ENCODE data around the gene IPO11. TPM values are rescaled to one million over a fixed set of nuclear protein-coding genes. Genes with fewer than 3 reads are reported as not detected.

The IPO11 gene
- total RNA-seq, 1 donor from 2014 or later, result 30.3 TPM

DNA sequence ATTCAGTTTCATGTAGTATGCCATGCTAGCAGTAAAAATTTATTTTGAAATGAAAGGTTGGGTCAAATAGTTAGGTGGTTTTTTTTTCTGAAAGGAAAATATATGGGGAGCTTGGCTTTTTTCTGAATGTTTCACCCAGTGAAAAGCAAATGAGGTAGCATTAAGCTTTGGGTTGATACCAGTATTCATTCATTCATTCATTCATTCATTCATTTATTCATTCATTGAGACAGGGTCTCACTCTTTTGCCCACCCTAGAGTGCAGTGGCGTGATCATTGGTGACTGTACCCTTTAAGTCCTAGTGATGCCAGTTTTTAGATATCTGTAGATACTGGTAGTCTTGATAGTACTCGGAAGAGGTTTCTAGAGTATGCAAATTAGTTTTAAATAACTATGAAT lies 123.7 kb downstream of the IPO11 start:
- Histone ChIP-seq H3K4me1 (ENCODE audit: control insufficient read depth in 3 of 3, insufficient read depth in 3 of 3, low read length in 3 of 3) (no peaks in the 10 kb centered on the region), H3K36me3 (ENCODE audit: control insufficient read depth in 3 of 3, insufficient read depth in 3 of 3, low read length in 3 of 3) (peaks cover 3 to 7% (median 7%) of the 10 kb centered on the region in 3 donors), H3K9me3 (ENCODE audit: control insufficient read depth in 3 of 3, low read length in 3 of 3) (no peaks in the 10 kb centered on the region), H3K27me3 (ENCODE audit: control insufficient read depth in 3 of 3, insufficient read depth in 3 of 3, low read length in 3 of 3) (no peaks in the 10 kb centered on the region), H3K4me3 (ENCODE audit: low read length in 3 of 3) (no peak overlapping the region), H3K27ac (ENCODE audit: low read depth, low read length) (no peak overlapping the region), H3K9ac (ENCODE audit: low read depth in 1 of 3, low read length in 3 of 3) (no peak overlapping the region)

DNA sequence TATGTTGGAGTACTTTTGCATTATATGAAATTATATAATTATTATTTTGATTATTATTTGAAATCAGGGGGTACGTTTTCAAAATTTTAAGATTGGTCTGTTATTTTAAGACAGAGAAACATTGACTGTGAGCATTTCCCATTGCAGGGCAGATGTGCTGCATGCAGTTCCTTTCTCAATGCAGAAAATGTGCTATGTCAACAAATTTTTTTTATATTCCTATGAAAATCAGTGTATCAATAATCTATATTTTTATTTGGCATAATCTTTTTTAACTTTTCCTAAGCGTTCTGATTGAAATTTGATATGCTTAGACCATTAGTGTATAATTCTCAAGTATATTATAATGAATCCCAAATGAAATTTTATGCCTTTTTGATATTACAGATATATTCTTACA lies 124.2 kb downstream of the IPO11 start:
- H3K36me3 ChIP-seq (ENCODE audit: control insufficient read depth in 3 of 3, insufficient read depth in 3 of 3, low read length in 3 of 3), result peaks cover 3 to 6% (median 3%) of the 10 kb centered on the region in 3 donors

DNA sequence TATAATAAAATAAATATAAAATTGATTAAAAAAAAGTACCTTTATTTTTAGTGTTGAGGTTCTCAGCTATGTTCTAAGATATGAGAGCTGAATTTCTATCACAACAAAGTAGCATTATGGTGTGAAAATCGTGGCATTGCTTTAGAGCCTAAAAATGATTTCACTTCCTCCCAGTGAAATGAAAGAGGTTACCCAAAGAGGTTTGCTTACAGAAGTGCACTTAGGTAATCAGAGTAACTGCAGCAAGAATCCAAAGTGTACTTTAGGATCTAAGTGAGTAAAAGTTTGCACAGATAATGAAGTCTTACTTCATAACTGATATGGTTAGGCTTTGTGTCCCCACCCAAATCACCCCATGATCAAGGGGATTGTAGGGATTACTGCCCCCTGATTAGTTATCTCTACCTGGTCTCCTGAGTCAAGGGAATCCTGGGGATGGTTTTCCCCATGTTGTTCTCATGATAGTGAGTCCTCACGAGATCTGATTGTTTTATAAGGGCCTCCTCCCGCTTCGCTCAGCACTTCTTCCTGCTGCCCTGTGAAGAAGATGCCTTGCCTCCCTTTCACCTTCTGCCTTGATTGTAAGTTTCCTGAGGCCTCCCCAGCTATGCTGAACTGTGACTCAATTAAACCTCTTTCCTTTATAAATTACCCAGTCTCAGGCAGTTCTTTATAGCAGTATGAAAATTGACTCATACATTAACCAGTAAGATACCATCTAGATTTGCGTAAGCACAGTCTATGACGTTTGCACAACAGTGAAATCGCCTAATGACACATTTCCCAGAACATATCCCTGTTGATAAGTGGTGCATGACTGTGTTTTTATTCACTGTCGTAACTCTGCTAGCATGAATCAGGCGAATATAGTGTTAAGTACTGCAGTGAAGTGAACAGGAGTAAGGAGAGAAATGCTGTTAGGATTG lies 125.7 kb downstream of the IPO11 start:
- Histone ChIP-seq H3K27ac (ENCODE audit: low read depth, low read length) (no peak overlapping the region), H3K9ac (ENCODE audit: low read depth in 1 of 3, low read length in 3 of 3) (no peak overlapping the region), H3K36me3 (ENCODE audit: control insufficient read depth in 3 of 3, insufficient read depth in 3 of 3, low read length in 3 of 3) (peaks cover 0 to 3% (median 3%) of the 10 kb centered on the region in 3 donors), H3K4me1 (ENCODE audit: control insufficient read depth in 3 of 3, insufficient read depth in 3 of 3, low read length in 3 of 3) (no peaks in the 10 kb centered on the region), H3K9me3 (ENCODE audit: control insufficient read depth in 3 of 3, low read length in 3 of 3) (no peaks in the 10 kb centered on the region), H3K4me3 (ENCODE audit: low read length in 3 of 3) (no peak overlapping the region), H3K27me3 (ENCODE audit: control insufficient read depth in 3 of 3, insufficient read depth in 3 of 3, low read length in 3 of 3) (no peaks in the 10 kb centered on the region)

More for the DNA sequence above, 124.2 kb downstream of the IPO11 start:
- Histone ChIP-seq H3K27me3 (ENCODE audit: control insufficient read depth in 3 of 3, insufficient read depth in 3 of 3, low read length in 3 of 3) (no peaks in the 10 kb centered on the region), H3K4me3 (ENCODE audit: low read length in 3 of 3) (no peak overlapping the region), H3K4me1 (ENCODE audit: control insufficient read depth in 3 of 3, insufficient read depth in 3 of 3, low read length in 3 of 3) (no peaks in the 10 kb centered on the region), H3K27ac (ENCODE audit: low read depth, low read length) (no peak overlapping the region), H3K9ac (ENCODE audit: low read depth in 1 of 3, low read length in 3 of 3) (no peak overlapping the region), H3K9me3 (ENCODE audit: control insufficient read depth in 3 of 3, low read length in 3 of 3) (no peaks in the 10 kb centered on the region)

DNA sequence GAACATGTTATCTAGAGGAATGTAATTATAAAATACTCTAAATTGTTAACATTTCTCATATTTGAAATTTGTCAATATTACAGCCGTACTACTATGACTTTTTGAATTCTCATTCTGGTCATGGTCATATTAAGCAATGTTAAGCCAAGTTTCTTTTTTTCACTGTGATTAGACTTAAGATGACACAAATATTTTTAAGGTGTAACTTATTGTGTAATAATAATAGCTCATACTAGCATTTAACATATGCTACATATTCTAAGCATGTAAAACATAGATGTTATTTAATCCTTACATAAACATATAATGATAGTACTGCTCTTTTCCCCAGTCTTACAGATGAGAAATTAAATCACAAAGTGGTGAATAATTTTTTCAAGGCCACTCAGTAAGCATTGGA lies 130.2 kb downstream of the IPO11 start:
- H3K9me3 ChIP-seq (ENCODE audit: control insufficient read depth in 3 of 3, low read length in 3 of 3), result no peaks in the 10 kb centered on the region
- no peak overlapping the region for H3K27ac ChIP-seq (ENCODE audit: low read depth, low read length)
- no peak overlapping the region for H3K4me3 ChIP-seq (ENCODE audit: low read length in 3 of 3)
- no peak overlapping the region for H3K9ac ChIP-seq (ENCODE audit: low read depth in 1 of 3, low read length in 3 of 3)
- H3K36me3 ChIP-seq (ENCODE audit: control insufficient read depth in 3 of 3, insufficient read depth in 3 of 3, low read length in 3 of 3), result peaks cover 0 to 3% (median 3%) of the 10 kb centered on the region in 3 donors
- no peaks in the 10 kb centered on the region for H3K4me1 ChIP-seq (ENCODE audit: control insufficient read depth in 3 of 3, insufficient read depth in 3 of 3, low read length in 3 of 3)
- H3K27me3 ChIP-seq (ENCODE audit: control insufficient read depth in 3 of 3, insufficient read depth in 3 of 3, low read length in 3 of 3), result no peaks in the 10 kb centered on the region

DNA sequence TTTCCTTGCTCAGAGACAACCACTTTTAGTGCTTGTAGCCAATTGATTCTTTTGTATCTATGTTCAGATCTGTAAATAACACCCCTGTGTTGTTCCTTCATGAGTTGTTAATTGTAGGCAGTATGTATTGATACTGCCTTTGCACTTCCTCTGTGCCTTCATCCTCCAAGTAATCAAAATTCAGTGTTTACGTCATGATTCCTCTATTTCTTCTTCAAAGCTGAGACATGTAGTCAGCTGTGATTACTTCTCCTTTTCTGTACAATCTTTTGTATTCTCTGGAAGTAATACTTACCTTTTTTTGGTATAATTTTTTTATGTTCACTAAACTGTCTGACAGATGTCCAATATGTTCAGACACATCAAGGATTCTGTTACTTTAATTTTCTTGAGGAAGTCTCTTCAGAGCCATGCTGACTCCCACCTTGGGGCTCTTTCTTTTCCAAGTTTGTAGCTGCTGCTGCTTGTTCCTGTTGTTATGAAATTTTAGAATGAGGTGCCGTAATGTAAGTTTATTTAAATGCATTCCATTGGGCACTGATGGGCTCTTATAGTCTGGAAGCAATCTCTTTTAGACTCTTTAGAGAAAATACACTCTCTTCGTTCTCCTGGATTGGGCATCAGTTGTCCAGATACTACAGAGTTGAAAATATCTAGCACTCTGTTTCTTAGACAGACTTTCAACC lies 135.5 kb downstream of the IPO11 start:
- Histone ChIP-seq H3K27ac (ENCODE audit: low read depth, low read length) (no peak overlapping the region), H3K4me1 (ENCODE audit: control insufficient read depth in 3 of 3, insufficient read depth in 3 of 3, low read length in 3 of 3) (no peaks in the 10 kb centered on the region), H3K9me3 (ENCODE audit: control insufficient read depth in 3 of 3, low read length in 3 of 3) (no peaks in the 10 kb centered on the region), H3K4me3 (ENCODE audit: low read length in 3 of 3) (no peak overlapping the region), H3K9ac (ENCODE audit: low read depth in 1 of 3, low read length in 3 of 3) (no peak overlapping the region), H3K36me3 (ENCODE audit: control insufficient read depth in 3 of 3, insufficient read depth in 3 of 3, low read length in 3 of 3) (peaks cover 0 to 2% (median 0%) of the 10 kb centered on the region in 3 donors), H3K27me3 (ENCODE audit: control insufficient read depth in 3 of 3, insufficient read depth in 3 of 3, low read length in 3 of 3) (no peaks in the 10 kb centered on the region)

DNA sequence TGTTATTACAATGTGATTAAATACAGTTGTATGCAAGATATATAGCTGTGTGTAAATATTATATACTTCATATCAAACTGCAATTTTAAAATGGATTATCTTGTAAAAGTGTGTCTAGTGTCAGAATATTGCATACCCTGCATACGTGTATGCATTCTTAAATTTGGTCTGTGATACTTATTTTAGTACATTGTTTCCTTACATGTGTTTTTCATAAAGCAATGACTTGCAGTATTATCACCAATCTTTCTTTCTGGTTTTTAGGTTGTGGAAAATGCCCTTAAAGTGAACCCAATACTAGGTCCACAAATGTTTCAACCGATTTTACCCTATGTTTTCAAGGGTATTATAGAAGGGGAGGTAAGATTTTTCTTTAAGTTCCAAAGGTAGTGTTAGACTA lies 137.5 kb downstream of the IPO11 start:
- no peaks in the 10 kb centered on the region for H3K27me3 ChIP-seq (ENCODE audit: control insufficient read depth in 3 of 3, insufficient read depth in 3 of 3, low read length in 3 of 3)
- peaks cover 0 to 3% (median 0%) of the 10 kb centered on the region in 3 donors for H3K36me3 ChIP-seq (ENCODE audit: control insufficient read depth in 3 of 3, insufficient read depth in 3 of 3, low read length in 3 of 3)
- H3K9me3 ChIP-seq (ENCODE audit: control insufficient read depth in 3 of 3, low read length in 3 of 3), result no peaks in the 10 kb centered on the region
- no peak overlapping the region for H3K9ac ChIP-seq (ENCODE audit: low read depth in 1 of 3, low read length in 3 of 3)
- no peaks in the 10 kb centered on the region for H3K4me1 ChIP-seq (ENCODE audit: control insufficient read depth in 3 of 3, insufficient read depth in 3 of 3, low read length in 3 of 3)
- no peak overlapping the region for H3K27ac ChIP-seq (ENCODE audit: low read depth, low read length)
- no peak overlapping the region for H3K4me3 ChIP-seq (ENCODE audit: low read length in 3 of 3)

DNA sequence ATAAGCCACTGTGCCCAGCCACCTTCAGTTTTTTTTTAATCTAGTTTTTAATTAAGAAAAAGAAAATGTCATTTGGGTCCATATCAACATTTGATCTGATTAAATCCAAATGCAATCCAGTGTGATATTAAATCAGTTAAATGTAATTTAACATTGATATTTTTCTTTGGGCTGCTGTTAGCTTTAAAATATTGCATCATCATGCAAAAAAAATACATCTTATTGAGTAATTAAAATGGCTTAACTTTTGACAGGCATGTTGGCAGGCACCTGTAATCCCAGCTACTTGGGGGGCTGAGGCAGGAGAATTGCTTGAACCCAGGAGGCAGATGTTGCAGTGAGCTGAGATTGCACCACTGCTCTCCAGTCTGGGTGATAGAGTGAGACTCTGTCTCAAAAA lies 143.4 kb downstream of the IPO11 start:
- no peak overlapping the region for H3K9ac ChIP-seq (ENCODE audit: low read depth in 1 of 3, low read length in 3 of 3)
- H3K4me1 ChIP-seq (ENCODE audit: control insufficient read depth in 3 of 3, insufficient read depth in 3 of 3, low read length in 3 of 3), result no peaks in the 10 kb centered on the region
- H3K27ac ChIP-seq (ENCODE audit: low read depth, low read length), result no peak overlapping the region
- peaks cover 0 to 8% (median 4%) of the 10 kb centered on the region in 3 donors for H3K36me3 ChIP-seq (ENCODE audit: control insufficient read depth in 3 of 3, insufficient read depth in 3 of 3, low read length in 3 of 3)
- H3K9me3 ChIP-seq (ENCODE audit: control insufficient read depth in 3 of 3, low read length in 3 of 3), result no peaks in the 10 kb centered on the region
- H3K4me3 ChIP-seq (ENCODE audit: low read length in 3 of 3), result no peak overlapping the region
- no peaks in the 10 kb centered on the region for H3K27me3 ChIP-seq (ENCODE audit: control insufficient read depth in 3 of 3, insufficient read depth in 3 of 3, low read length in 3 of 3)

DNA sequence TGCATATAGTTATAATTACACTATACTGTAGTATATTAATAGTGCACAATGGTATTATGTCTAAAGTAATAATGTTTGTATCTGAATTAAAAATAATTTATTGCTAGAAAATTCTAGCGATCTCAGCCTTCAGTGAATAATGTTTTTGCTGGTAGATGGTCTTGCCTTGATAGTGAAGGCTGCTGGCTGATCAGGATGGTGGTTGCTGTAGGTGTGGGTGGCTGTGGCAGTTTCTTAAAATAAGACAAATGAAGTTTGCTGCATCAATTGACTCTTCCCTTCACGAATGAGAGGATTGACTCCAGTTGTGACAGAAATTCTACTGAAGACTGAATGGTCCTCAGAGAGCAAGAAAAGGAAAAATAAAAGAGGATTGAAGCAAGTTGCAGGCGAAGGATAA lies 146.4 kb downstream of the IPO11 start:
- Histone ChIP-seq H3K4me1 (ENCODE audit: control insufficient read depth in 3 of 3, insufficient read depth in 3 of 3, low read length in 3 of 3) (no peaks in the 10 kb centered on the region), H3K27ac (ENCODE audit: low read depth, low read length) (no peak overlapping the region), H3K9ac (ENCODE audit: low read depth in 1 of 3, low read length in 3 of 3) (no peak overlapping the region), H3K36me3 (ENCODE audit: control insufficient read depth in 3 of 3, insufficient read depth in 3 of 3, low read length in 3 of 3) (peaks cover 0 to 7% (median 4%) of the 10 kb centered on the region in 3 donors), H3K27me3 (ENCODE audit: control insufficient read depth in 3 of 3, insufficient read depth in 3 of 3, low read length in 3 of 3) (no peaks in the 10 kb centered on the region), H3K9me3 (ENCODE audit: control insufficient read depth in 3 of 3, low read length in 3 of 3) (no peaks in the 10 kb centered on the region), H3K4me3 (ENCODE audit: low read length in 3 of 3) (no peak overlapping the region)

DNA sequence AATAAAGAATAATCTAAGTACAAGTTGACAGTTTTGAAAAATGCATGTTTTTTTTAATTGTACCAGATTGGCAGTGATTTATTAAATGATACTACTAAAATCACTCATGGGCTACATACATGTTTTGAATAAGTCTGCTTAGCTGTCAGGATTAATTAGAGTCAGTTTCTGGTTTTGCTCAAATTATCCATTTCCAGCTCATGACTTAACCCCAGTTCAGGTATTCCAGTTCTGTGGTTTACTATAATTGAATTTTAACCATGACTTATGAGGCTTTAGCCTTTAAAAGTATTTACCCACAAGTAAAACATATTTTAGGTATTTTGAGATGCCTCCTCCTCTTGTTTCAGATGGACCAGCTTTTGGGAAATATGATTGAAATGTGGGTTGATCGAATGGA lies 148.2 kb downstream of the IPO11 start:
- H3K4me1 ChIP-seq (ENCODE audit: control insufficient read depth in 3 of 3, insufficient read depth in 3 of 3, low read length in 3 of 3), result no peaks in the 10 kb centered on the region

DNA sequence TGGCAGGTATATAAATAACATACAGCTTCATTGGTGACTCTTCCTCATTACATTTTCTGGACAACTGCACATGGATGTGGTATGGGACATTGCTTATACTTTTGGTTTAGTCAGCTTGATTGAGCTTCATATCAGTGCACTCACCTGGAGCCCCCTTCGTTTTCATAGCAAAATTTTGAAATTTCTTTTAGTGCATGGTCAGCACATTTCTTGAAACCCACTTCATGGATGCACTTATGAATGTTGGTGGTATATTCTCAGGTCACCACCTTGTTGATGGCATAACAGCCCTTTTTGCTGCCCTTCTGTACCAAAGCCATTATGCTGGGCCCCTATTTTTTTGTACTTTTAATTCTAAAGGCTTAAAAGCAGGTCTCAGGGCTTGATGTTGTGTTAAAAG lies 149.3 kb downstream of the IPO11 start:
- H3K27ac ChIP-seq (ENCODE audit: low read depth, low read length), result no peak overlapping the region
- H3K27me3 ChIP-seq (ENCODE audit: control insufficient read depth in 3 of 3, insufficient read depth in 3 of 3, low read length in 3 of 3), result no peaks in the 10 kb centered on the region
- no peak overlapping the region for H3K9ac ChIP-seq (ENCODE audit: low read depth in 1 of 3, low read length in 3 of 3)
- no peaks in the 10 kb centered on the region for H3K4me1 ChIP-seq (ENCODE audit: control insufficient read depth in 3 of 3, insufficient read depth in 3 of 3, low read length in 3 of 3)
- no peak overlapping the region for H3K4me3 ChIP-seq (ENCODE audit: low read length in 3 of 3)
- peaks cover under 1 to 10% (median 4%) of the 10 kb centered on the region in 3 donors for H3K36me3 ChIP-seq (ENCODE audit: control insufficient read depth in 3 of 3, insufficient read depth in 3 of 3, low read length in 3 of 3)
- H3K9me3 ChIP-seq (ENCODE audit: control insufficient read depth in 3 of 3, low read length in 3 of 3), result no peaks in the 10 kb centered on the region

More for the DNA sequence above, 148.2 kb downstream of the IPO11 start:
- no peak overlapping the region for H3K27ac ChIP-seq (ENCODE audit: low read depth, low read length)
- H3K27me3 ChIP-seq (ENCODE audit: control insufficient read depth in 3 of 3, insufficient read depth in 3 of 3, low read length in 3 of 3), result no peaks in the 10 kb centered on the region
- no peak overlapping the region for H3K9ac ChIP-seq (ENCODE audit: low read depth in 1 of 3, low read length in 3 of 3)
- H3K9me3 ChIP-seq (ENCODE audit: control insufficient read depth in 3 of 3, low read length in 3 of 3), result no peaks in the 10 kb centered on the region
- H3K4me3 ChIP-seq (ENCODE audit: low read length in 3 of 3), result no peak overlapping the region
- peaks cover 0 to 9% (median 4%) of the 10 kb centered on the region in 3 donors for H3K36me3 ChIP-seq (ENCODE audit: control insufficient read depth in 3 of 3, insufficient read depth in 3 of 3, low read length in 3 of 3)
